RCC 7860 (cell line): Measurements from ENCODE around the gene TCP11L2.

ENCODE experiments used
- DNase-seq: peaks from one replicate; pipeline ENCODE4 v3.0.0-alpha.2; 2015; ENCODE audit warnings: low spot score
- FAIRE-seq: peaks from 2 replicates; lab custom pipeline; 2012; peaks lifted over from hg19 to GRCh38; lab: Jason Lieb, UNC

The TCP11L2 gene

GRCh38 chr12:106302401-106303201 lies at the start of gene TCP11L2:
TSS of gene TCP11L2 (plus strand) at chr12:106302733. CDS start at chr12:106311076, 8,343 bp downstream.
- DNase-seq (peak; percentile 30), FAIRE-seq (no peak)

DNA sequence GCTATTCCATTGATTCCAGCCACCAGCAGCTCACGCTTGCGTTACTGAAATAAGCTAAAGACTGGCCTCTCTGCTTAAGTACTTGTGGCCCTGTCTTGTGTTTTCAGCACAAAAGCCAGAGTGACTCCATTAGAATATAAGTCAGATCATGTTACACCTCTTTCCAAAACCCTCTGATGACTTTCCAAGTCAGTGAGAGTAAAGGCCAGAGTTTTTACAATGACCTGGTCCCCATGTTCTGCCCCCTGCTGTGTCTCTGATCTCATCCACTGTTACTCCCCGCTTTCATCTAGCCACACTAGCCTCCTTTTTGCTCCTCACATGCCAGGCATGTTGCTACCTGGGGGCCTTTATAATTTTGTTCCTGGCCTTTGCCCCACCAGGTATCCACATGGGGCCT lies 47.8 kb upstream of the TCP11L2 start:
- no peak for DNase-seq
- FAIRE-seq: no peak

- DNase-seq (no peak), FAIRE-seq (no peak)
Measured at GRCh38 chr12:106255493-106255892, 47.0 kb upstream of the TCP11L2 start.

DNA sequence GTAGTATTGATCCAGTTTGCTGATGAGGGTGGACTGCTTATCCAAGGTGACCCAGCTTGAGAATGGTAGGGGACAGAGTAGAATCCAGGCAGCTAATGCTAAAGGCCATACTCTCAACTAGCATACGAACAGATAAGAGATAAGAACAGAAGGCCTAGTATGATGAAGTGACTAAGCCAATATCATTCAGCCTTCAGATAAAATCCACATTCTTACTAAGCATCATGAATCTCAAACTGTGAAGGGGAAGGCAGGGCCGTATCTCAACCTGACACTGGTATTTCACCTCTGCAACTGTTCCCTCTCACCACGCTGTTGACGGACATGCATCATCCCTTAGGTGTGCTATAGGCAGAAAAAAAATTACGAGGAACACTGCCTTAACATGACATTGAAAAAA lies 46.6 kb upstream of the TCP11L2 start:
- DNase-seq (no peak), FAIRE-seq (no peak)

GRCh38 chr12:106256524-106256923 lies 46.0 kb upstream of the TCP11L2 start:
- DNase-seq: no peak

DNA sequence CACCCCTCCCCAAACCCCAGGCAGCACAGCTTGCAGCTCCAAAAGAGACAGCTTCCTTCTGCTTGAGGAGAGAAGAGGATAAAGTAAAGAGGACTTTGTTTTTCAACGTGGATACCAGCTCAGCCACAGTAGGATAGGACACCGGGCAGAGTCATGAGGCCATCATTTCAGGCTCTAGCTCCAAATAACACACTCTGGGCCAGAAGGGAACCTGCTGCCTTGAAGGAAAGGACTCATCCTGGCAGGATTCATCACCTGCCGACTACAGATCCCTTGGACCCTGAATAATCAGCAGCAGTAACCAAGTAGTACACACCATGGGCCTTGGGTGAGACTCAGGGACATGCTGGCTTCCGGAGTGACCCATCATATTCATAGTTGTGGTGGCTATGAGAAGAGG lies 44.3 kb upstream of the TCP11L2 start:
- FAIRE-seq (no peak), DNase-seq (no peak)

More at GRCh38 chr12:106256524-106256923, 46.0 kb upstream of the TCP11L2 start:
- FAIRE-seq: no peak

- FAIRE-seq (no peak), DNase-seq (no peak)
Measured at GRCh38 chr12:106258935-106259334, 43.6 kb upstream of the TCP11L2 start.

DNA sequence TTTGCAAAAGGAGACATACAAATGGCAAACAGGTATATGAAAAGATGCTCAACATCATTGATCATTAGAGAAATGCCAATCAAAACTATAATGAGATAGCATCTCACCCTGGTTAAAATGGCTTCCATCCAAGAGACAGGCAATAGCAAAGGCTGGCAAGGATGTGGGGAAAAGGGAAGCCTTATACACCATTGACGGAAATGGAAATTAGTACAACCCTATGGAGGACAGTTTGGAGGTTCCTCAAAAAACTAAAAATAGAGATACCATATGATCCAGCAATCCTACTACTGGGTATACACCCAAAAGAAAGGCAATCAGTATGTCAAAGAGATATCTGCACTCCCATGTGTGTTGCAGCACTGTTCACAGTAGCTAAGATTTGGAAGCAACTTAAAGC lies 37.4 kb upstream of the TCP11L2 start:
- DNase-seq: no peak
- FAIRE-seq: no peak

- no peak for FAIRE-seq
- DNase-seq: no peak
Measured at GRCh38 chr12:106267535-106267934, 35.0 kb upstream of the TCP11L2 start.

GRCh38 chr12:106269150-106269771 lies 33.3 kb upstream of the TCP11L2 start:
- FAIRE-seq (no peak), DNase-seq (no peak)

GRCh38 chr12:106271575-106272505 lies 30.7 kb upstream of the TCP11L2 start:
- DNase-seq: no peak
- FAIRE-seq: no peak

GRCh38 chr12:106273491-106273890 lies 29.0 kb upstream of the TCP11L2 start:
- no peak for FAIRE-seq
- DNase-seq: no peak

- no peak for FAIRE-seq
- DNase-seq: no peak
Measured at GRCh38 chr12:106274012-106274411, 28.5 kb upstream of the TCP11L2 start.

- no peak for DNase-seq
- FAIRE-seq: no peak
Measured at GRCh38 chr12:106274575-106275121, 27.9 kb upstream of the TCP11L2 start.

GRCh38 chr12:106275458-106275857 lies 27.1 kb upstream of the TCP11L2 start:
- FAIRE-seq (no peak), DNase-seq (no peak)

DNA sequence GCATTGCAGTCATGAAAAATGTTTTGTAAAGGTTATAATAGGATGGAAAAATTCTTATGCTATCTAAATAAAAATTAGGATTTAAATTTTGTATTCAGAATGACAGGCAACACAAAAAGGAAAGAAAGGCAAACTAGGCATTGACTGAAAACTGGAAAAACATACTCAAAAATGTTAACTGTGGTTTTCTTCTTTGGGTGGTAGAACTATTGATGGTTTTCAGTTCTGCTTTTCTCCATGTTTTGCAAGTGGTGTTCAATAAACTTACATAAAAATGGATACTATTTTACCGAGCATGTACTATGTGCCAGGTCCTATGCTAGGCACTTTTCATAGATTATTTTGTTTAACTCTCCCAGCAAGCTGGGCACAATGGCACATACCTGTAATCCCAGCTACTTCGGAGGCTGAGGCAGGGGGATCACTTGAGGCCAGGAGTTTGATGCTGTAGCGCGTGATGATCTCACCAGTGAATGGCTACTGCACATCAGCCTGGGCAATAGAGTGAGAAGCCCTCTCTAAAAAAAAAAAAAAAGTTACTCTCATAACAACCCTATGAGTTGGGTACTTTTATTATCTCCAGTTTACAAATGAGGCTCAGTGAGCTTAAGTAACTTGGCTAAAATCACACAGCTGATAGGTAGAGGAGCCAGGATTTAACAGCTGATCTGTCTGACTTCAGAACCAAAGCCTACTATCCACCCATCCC lies 26.3 kb upstream of the TCP11L2 start:
- DNase-seq: no peak
- FAIRE-seq: no peak

- FAIRE-seq (no peak), DNase-seq (no peak)
Measured at GRCh38 chr12:106280106-106280505, 22.4 kb upstream of the TCP11L2 start.

- no peak for DNase-seq
- FAIRE-seq: no peak
Measured at GRCh38 chr12:106281056-106281782, 21.3 kb upstream of the TCP11L2 start.

- no peak for DNase-seq
- FAIRE-seq: no peak
Measured at GRCh38 chr12:106281804-106282203, 20.7 kb upstream of the TCP11L2 start.
